NCI-H2196 treated with DMSO at 0.1 percent for 48 hours (cell line): Measurements from ENCODE around the gene LCN9.

Experiments
- DNase-seq: peaks from one replicate; lab custom pipeline; 2025; ENCODE audit not compliant: unreplicated experiment; lab: John Stamatoyannopoulos, UW

LCN9 gene

DNA sequence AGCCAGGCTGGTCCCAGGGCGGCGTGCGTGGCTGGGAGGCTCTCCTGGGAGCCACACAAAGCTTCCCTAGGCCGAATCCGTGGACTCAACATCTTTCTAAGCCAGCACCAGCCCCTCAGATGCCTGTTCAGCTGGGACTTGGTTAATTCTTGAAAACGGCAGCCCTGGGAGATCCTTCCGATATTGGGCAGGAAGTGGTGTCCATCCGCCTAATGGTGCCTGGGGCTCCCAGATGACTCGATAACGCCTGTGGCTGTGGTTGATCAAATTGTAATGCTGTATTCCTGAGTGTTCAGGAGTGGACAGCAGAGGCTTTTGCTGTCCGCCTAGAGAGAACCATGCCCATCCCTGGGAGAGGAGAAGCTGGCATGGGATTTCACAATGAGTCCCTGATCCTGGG lies 52.9 kb downstream of the LCN9 start:
- DNase-seq = no peak
